T-helper 1 cell treated with Interleukin-12 subunit alpha and Interleukin-12 subunit beta and Interleukin-4 antibody, amounts not matched to agents 30 ng/mL and 1 ng/mL, for 36 hours (primary cell): ENCODE results near the gene PTPMT1. TPM values are rescaled to one million over a fixed set of nuclear protein-coding genes. Genes with fewer than 3 reads are reported as not detected.
"Not testable (repeated sequence)": the region's sequence is repeated elsewhere in the genome, so short reads cannot be mapped to it uniquely, and the experiment has no call there.

ENCODE experiments used
- intact Hi-C: fragments of 100-400 bp; cut with micrococcal nuclease; formaldehyde crosslinking; loops from one replicate; pipeline ENCODE4 v1.15.1; 2024
- total RNA-seq: library from RNA; stranded (reverse); gene quantifications from 2 replicates; pipeline ENCODE4 v1.2.3, GENCODE V29; 2022

Gene PTPMT1, protein sequence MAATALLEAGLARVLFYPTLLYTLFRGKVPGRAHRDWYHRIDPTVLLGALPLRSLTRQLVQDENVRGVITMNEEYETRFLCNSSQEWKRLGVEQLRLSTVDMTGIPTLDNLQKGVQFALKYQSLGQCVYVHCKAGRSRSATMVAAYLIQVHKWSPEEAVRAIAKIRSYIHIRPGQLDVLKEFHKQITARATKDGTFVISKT
- total RNA-seq: 38.0 and 41.5 TPM in 2 replicates

DNA sequence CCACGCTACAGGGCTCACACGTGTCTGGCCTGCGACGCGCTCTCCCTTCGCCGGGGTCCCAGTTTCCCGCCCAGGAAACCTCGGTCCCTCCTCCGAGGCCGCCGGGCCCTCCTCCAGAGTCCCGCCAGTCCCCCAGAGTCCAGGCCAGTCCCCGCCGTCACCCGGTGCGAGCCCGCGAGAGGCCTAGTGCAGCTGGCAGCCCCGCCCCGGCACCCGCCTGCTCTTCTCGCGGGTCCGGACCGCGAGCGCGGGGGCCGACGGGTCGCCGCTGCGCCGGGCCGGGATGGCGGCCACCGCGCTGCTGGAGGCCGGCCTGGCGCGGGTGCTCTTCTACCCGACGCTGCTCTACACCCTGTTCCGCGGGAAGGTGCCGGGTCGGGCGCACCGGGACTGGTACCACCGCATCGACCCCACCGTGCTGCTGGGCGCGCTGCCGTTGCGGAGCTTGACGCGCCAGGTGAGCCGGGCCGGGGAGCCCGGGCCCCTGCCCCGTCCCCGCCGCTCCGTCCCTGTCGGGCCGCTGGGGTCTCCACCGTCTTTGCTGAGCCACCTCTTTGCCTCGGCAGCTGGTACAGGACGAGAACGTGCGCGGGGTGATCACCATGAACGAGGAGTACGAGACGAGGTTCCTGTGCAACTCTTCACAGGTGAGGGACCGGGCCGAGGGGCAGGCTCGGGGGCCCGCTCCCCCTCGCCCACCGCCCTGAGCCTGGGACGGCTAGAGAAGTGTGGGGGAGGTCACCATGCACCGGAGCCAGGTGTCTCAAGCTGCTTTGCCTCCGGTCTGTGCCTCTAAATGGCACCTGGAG, at the start of gene PTPMT1:
PTPMT1 (plus strand) TSS at position 260 of the 809 bp plus-strand sequence; CDS start at position 284, 24 bp downstream.
- intact Hi-C loops: loop anchor here (1.0 kb wide), 3 partner anchors 12 to 77 kb away; partner anchors contain the start of genes CELF1, KBTBD4 and MTCH2

DNA sequence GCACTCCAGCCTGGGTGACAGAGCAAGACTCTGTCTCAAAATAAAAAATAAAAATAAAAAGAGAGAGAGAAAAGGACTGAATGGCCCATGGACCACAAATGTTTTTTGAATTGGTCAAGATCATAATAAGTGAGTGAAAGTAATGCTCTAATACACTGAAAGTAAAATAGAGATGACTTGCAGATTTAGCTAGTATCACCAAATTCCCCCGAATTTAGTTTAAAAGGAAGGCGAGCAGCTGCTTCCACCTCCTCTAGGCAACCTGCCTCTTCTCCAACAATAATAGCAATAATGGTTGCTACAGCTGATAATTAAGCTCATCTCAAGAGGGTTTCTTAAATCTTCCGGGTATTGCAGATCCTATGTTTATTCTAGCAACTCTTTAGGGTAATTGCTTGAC, 49.2 kb upstream of the PTPMT1 start:
- intact Hi-C loops: no loop called here

GRCh38 chr11:47516984-47517853, 48.2 kb upstream of the PTPMT1 start:
- intact Hi-C loops: no loop called here

DNA sequence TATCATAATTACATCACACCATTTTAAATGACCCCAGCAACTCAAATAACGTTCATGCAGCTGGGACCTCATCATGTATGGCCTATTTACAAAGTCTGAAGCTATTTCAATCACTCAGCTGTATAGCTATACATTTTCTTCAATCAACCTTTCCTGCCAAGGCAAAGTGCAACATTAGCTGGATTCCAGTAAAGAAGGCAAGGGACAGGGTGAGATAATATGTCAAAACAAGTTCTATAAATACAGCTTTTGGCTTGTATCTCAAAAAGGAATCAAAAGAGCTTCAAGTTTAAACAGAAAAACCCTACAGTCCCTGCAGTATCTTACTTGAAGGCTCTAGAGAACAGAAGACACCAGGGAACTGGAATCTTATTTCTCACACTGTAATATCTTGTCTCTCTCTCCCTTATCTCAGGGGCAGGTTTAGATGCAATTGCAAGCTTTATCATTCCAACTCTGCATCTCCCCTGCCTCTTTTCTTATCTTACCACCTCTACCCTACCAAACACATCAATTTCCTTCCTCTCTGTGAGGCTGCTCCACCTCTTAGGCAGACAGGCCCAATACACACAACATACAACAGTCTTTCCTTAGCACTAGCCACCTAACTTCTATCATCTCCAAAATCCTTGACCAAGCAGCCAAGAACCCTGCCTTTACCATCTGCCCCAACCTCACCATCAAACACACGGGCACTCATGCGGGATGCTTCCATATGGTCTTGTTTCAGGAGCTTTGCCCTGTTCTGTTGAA, 47.0 kb upstream of the PTPMT1 start:
- intact Hi-C loops: loop anchor here (1.0 kb wide), 1 partner anchor 11 kb away; no protein-coding TSS in a partner anchor

DNA sequence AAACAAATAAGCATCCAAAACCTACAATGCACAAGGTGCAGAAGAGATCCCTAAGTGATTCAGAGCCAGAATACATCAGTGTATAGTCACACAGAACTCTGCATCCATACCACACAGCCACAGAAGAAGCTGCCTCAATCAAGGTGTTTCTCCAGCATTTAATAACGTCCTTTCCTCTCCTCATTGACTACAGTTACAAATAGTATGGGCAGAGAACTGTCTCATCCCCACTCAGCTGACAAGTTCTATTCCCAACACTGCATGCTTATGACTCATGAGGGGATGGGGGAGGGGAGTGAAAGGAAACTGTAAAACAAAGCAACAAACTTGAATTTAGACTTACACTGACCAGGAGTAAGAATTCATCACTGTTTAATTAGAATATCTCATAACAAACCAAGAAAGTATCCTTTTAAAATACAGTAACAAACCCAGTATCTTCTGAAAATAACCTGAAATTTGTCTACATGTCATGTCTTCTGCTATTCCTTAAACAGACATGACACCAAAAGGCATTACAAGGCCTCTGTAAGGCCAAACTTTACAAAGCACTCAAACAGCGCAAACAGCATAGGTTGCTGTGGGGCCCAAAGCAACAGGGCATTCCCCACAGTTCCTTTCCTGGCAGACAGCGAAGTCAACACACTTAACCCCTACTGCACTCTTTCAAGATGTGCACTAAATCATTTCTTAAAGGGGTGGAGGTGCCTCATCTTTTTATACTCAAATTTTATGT, 41.7 kb upstream of the PTPMT1 start:
- intact Hi-C loops: loop anchor here (1.0 to 5.0 kb wide), 4 partner anchors 8 to 244 kb away; partner anchors contain the start of genes CELF1 and FNBP4

DNA sequence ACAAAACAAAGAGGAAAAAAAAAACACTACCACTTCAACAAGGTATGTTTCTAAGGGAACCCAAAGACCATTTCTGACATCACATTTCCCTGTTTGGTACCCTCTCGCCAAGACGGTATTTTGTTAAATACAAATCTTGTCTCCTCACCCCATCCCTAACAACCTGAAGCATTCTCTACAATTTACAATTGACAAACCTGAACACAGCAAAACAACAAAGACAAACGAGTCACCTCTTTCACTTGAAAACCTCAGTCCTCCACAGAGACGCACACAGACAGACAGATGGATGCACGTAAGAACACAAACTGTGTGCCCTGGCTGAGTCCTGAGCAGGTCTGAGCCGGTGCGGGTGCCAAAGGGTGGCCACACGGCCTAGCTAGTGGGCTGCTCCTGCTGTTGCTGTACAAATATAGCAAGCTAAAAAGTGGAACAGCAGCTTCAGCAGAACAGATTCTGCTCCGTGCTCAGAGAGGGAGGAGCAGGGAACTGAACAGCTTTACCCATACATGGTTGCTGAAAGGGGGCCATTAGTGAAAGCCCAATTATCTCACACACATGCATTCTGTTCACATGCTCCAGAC, 41.0 kb upstream of the PTPMT1 start:
- intact Hi-C loops: loop anchor here (1.0 to 5.0 kb wide), 3 partner anchors 9 to 243 kb away; partner anchors contain the start of gene FNBP4

- intact Hi-C loops: not testable (repeated sequence)
Measured at GRCh38 chr11:47526032-47526431, 39.4 kb upstream of the PTPMT1 start.

DNA sequence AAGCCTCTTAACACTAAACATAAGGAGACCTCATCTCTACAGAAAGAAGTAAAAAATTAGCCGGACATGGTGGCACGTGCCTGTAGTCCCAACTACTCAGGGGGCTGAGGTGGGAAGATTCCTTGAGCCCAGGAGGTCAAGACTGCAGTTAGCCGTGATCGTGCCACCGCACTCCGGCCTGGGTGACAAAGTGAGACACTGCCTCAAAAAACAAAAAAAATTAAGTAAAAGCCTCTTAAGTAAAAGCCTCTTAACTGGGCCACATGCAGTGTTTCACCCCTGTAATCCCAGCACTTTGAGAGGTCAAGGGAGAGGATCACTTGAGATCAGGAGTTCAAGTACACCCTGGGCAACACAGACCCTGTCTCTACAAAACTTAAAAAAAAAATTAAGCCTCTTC, 38.2 kb upstream of the PTPMT1 start:
- intact Hi-C loops: no loop called here

DNA sequence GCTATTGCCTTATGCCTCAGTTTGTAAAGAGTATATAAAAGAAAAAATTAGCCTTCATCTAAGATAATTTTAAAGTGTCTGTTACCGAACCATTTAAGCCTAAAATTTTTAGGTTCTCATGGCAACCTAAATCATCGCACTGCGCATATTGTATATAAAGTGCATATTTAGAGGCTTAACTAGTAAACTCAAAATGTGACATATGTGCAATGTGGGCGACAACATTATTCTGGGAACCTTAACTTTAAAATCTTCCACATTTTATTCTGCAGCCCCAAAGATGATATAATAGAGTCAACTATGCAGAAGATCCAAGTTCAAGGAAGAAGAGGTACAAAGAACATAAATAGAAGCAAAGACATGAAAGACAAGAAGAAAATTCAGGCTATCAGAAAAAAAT, 35.4 kb upstream of the PTPMT1 start:
- intact Hi-C loops: no loop called here

DNA sequence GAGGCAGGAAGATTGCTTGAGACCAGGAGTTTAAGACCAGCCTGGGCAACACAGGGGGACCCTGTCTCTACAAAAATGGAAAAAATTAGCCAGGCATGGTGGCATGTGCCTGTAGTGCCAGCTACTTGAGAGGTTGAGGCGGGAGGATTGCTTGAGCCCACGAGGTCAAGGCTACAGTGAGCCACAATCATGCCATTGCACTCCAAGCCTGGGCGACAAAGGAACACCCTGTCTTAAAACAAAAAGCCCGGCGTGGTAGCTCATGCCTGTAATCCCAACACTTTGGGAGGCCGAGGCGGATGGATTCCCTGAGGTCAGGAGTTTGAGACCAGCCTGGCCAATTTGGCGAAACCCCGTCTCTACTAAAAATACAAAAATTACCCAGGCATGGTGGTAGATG, 34.7 kb upstream of the PTPMT1 start:
- intact Hi-C loops: not testable (repeated sequence)

- intact Hi-C loops: no loop called here
Measured at GRCh38 chr11:47531666-47532065, 33.7 kb upstream of the PTPMT1 start.

DNA sequence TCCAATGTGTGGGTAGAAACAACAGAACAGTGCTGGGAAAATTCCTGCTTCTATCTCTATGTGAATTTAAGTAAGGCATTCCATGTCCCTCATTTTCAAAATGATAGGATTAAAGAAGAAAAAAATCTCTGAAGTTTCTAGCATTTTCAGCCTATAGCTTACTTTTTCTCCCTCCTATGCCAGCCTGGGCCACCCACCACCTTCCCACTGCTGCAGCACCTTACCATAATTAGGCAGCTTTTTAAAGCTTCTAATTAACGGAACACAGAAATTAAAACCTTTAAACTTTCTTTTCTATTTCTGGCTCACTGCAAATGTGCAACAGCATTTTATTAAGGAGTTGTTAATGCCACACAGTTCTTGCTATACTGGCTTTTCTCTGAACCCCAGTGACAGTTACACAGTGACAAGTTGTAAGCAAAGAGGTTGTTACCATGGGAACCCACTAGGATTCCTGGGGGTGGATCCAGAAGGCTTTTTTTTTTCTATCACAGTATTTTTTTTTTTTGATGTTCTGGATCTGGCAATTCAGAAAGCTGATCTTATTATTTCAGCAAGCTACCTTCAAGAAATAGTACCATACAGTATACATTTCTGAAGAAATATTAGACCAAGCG, 32.7 kb upstream of the PTPMT1 start:
- intact Hi-C loops: no loop called here

DNA sequence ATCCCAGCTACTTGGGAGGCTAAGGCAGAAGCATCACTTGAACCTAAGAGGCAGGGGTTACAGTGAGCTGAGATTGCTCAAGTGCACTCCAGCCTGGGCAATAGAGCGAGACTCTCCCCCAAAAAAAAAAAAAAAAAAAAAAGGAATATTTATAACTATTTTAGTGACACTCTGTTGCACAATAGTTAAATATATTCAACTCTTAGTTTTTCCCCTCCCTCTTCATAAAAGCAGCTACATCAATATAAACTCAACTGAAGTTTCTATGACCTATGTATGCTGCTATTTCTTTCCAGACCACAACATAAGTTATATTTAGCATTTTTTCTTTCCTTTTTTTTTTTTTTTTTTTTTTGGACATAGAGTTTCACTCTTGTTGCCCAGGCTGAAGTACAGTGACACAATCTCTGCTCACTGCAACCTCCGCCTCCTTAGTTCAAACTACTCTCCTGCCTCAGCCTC, 31.7 kb upstream of the PTPMT1 start:
- intact Hi-C loops: no loop called here

DNA sequence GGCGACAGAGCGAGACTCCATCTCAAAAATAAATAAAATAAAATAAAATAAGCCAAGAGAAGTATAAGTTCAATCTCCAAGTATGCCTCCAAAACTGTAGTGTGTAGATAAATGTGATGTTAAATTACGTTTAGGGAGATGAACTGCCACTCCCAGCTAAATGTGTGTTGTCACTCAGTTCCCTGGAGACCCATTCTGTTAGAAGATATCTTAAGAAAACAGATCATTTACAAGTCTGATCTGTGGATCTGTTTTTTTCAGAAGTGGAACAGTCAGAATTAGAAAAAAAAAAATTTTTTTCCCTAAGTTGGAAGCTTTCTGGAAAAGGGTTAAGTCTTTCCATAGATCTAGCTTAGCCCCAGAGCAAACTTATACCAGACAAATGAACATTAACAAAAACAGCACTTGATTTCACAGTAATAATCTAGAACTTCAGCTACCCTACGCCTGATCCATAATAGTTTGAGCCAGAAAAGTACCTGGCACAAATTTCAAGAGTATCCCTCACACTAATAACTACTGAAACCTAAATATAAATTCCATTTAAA, 30.6 kb upstream of the PTPMT1 start:
- intact Hi-C loops: no loop called here

DNA sequence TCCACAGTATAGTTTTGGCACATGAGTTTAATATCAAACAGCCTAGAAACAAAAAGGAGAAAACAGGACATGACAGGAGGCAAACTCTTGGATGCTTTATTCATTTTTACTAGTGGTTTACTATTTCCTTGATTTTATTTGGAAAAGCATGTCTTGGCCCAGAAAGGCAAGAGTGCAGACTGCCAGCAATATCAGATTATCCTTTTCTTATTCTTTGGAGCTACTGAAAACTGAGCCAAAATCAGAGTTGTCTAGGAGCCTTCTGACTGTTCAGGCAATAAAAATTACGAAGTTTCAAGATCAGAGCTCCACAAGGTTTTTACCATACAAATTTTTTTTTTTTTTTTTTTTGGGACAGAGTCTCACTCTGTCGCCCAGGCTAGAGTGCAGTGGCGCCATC, 28.5 kb upstream of the PTPMT1 start:
- intact Hi-C loops: no loop called here

GRCh38 chr11:47538741-47539565, 26.4 kb upstream of the PTPMT1 start:
- intact Hi-C loops: no loop called here

DNA sequence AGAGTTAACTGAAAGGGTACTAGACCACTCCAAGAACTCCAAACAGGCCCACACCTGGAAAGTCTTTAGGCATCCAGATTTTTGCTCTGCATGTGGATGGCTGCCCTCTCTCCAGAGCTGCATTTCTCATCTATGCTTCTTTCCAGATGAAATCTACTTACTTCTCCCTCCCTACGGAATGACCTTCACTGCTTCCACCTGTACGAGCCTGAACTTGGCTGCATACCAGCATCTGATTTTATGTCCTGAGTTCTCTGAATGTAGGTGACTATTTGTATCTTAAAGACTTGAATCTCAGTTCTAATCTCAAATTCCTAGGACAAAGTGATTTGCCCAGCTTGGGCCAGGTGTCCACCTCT, 25.7 kb upstream of the PTPMT1 start:
- intact Hi-C loops: no loop called here

DNA sequence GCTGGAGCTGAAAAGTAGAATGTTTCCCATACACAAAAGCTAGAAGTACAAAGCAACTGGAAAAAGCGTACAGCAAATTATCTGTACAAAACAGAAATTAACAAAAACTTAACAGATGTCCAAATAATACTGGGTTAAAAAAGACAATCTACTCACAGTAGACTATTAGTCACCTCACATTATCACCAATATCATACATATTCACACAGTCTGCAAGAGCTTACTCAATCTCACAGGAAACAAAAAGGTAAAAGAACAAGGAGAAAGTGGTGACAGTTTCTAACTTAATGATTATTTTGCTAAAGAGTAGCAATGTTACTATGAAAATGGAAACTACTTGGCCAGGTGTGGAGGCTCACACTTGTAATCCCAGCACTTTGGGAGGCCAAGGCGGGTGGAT, 24.3 kb upstream of the PTPMT1 start:
- intact Hi-C loops: loop anchor here (1.0 kb wide), 1 partner anchor 28 kb away; no protein-coding TSS in a partner anchor
